Skeletal muscle tissue (tissue), 4 donors: ENCODE measurements around the gene USP13. TPM values are rescaled to one million over a fixed set of nuclear protein-coding genes. Genes with fewer than 3 reads are reported as not detected.
"Not testable (repeated sequence)": the region's sequence is repeated elsewhere in the genome, so short reads cannot be mapped to it uniquely, and the experiment has no call there.

Experiments
- H3K27ac ChIP-seq: one replicate; pipeline ENCODE4 v1.7.0; 2013; ENCODE audit warnings: mild to moderate bottlenecking, low read depth, low read length, inconsistent platforms
- H3K27me3 ChIP-seq, 3 donors: one replicate each; pipeline ENCODE4 v1.7.0; 2013; ENCODE audit warnings: low read length in 3 of 3; ENCODE audit not compliant: control insufficient read depth in 3 of 3, insufficient read depth in 3 of 3
- H3K36me3 ChIP-seq, 3 donors: one replicate each; pipeline ENCODE4 v1.7.0; 2013; ENCODE audit warnings: low read length in 3 of 3; ENCODE audit not compliant: control insufficient read depth in 3 of 3, insufficient read depth in 3 of 3
- H3K4me1 ChIP-seq, 3 donors: one replicate each; pipeline ENCODE4 v1.7.0; 2013; ENCODE audit warnings: low read length in 3 of 3, mild to moderate bottlenecking in 3 of 3; ENCODE audit not compliant: control insufficient read depth in 3 of 3, insufficient read depth in 3 of 3
- H3K4me3 ChIP-seq, 3 donors: one replicate each; pipeline ENCODE4 v1.7.0; 2013; ENCODE audit warnings: low read length in 3 of 3
- H3K9ac ChIP-seq, 3 donors: one replicate each; pipeline ENCODE4 v1.7.0; 2013; ENCODE audit warnings: low read length in 3 of 3, mild to moderate bottlenecking in 3 of 3, moderate library complexity in 2 of 3, low read depth in 1 of 3
- H3K9me3 ChIP-seq, 3 donors: one replicate each; pipeline ENCODE4 v1.7.0; 2013; ENCODE audit warnings: low read length in 3 of 3; ENCODE audit not compliant: control insufficient read depth in 3 of 3
- total RNA-seq: library from RNA; depleted of rRNA; stranded (reverse); fragments of >200 nt; gene quantifications from one replicate; pipeline ENCODE4 v1.2.3, GENCODE V29; 2014
- donor health status: Osteomylitis.

Gene USP13
- total RNA-seq, 1 donor from 2014 or later = 26.1 TPM

GRCh38 chr3:179622023-179622422, 30.8 kb upstream of the USP13 start:
- Histone ChIP-seq H3K36me3 (peaks cover 30 to 56% (median 54%) of the 10 kb centered on the region in 3 donors), H3K27me3 (no peaks in the 10 kb centered on the region), H3K4me1 (no peaks in the 10 kb centered on the region), H3K27ac (no peak overlapping the region), H3K9ac (no peak overlapping the region), H3K9me3 (no peaks in the 10 kb centered on the region), H3K4me3 (no peak overlapping the region)

GRCh38 chr3:179624451-179624850, 28.4 kb upstream of the USP13 start:
- H3K9ac ChIP-seq = no peak overlapping the region
- no peak overlapping the region for H3K27ac ChIP-seq
- no peaks in the 10 kb centered on the region for H3K27me3 ChIP-seq
- H3K36me3 ChIP-seq = peaks cover 26 to 41% (median 38%) of the 10 kb centered on the region in 3 donors
- H3K9me3 ChIP-seq = no peaks in the 10 kb centered on the region
- no peaks in the 10 kb centered on the region for H3K4me1 ChIP-seq
- no peak overlapping the region for H3K4me3 ChIP-seq

- Histone ChIP-seq H3K4me3 (no peak overlapping the region), H3K9me3 (no peaks in the 10 kb centered on the region), H3K4me1 (no peaks in the 10 kb centered on the region), H3K9ac (no peak overlapping the region), H3K27ac (no peak overlapping the region), H3K27me3 (no peaks in the 10 kb centered on the region), H3K36me3 (peaks cover 0 to under 1% (median 0%) of the 10 kb centered on the region in 3 donors)
These were observed 21.9 kb upstream of the USP13 start for GRCh38 chr3:179630753-179631451.

GRCh38 chr3:179640469-179640868, 12.4 kb upstream of the USP13 start:
- Histone ChIP-seq H3K36me3 (no peaks in the 10 kb centered on the region), H3K27ac (no peak overlapping the region), H3K9ac (no peak overlapping the region), H3K9me3 (no peaks in the 10 kb centered on the region), H3K4me3 (no peak overlapping the region), H3K4me1 (no peaks in the 10 kb centered on the region), H3K27me3 (no peaks in the 10 kb centered on the region)

- H3K4me1 ChIP-seq = no peaks in the 10 kb centered on the region
- no peak overlapping the region for H3K27ac ChIP-seq
- H3K4me3 ChIP-seq = no peak overlapping the region
These were observed 10.0 kb upstream of the USP13 start for GRCh38 chr3:179642871-179643270.

GRCh38 chr3:179643837-179644236, 9.0 kb upstream of the USP13 start:
- H3K4me3 ChIP-seq, H3K4me1 ChIP-seq, H3K9me3 ChIP-seq, H3K36me3 ChIP-seq, H3K27me3 ChIP-seq, H3K9ac ChIP-seq, H3K27ac ChIP-seq: not testable (repeated sequence)

More at GRCh38 chr3:179642871-179643270, 10.0 kb upstream of the USP13 start:
- H3K9me3 ChIP-seq = no peaks in the 10 kb centered on the region
- H3K9ac ChIP-seq = no peak overlapping the region
- no peaks in the 10 kb centered on the region for H3K27me3 ChIP-seq
- no peaks in the 10 kb centered on the region for H3K36me3 ChIP-seq

- Histone ChIP-seq H3K4me1 (no peaks in the 10 kb centered on the region), H3K36me3 (no peaks in the 10 kb centered on the region), H3K9ac (no peak overlapping the region), H3K27ac (no peak overlapping the region), H3K4me3 (no peak overlapping the region), H3K27me3 (no peaks in the 10 kb centered on the region), H3K9me3 (no peaks in the 10 kb centered on the region)
These were observed 6.7 kb upstream of the USP13 start for GRCh38 chr3:179646177-179646576.

GRCh38 chr3:179651687-179652446, 973 bp upstream of the USP13 start:
- Histone ChIP-seq H3K9ac (peak overlapping the region; percentile 71 to 84 (median 79)), H3K9me3 (no peaks in the 10 kb centered on the region), H3K27ac (peak overlapping the region; percentile 88), H3K4me3 (peak overlapping the region; percentile 66 to 75 (median 71)), H3K4me1 (peaks cover 16 to 20% (median 20%) of the 10 kb centered on the region in 3 donors), H3K36me3 (no peaks in the 10 kb centered on the region), H3K27me3 (no peaks in the 10 kb centered on the region)

- H3K9ac ChIP-seq = peak overlapping the region; percentile 97 to 98 (median 97)
These were observed 407 bp downstream of the USP13 start for GRCh38 chr3:179653096-179653797.

More at GRCh38 chr3:179653096-179653797, 407 bp downstream of the USP13 start:
- Histone ChIP-seq H3K4me3 (peak overlapping the region; percentile 86 to 97 (median 94)), H3K36me3 (no peaks in the 10 kb centered on the region), H3K27ac (peak overlapping the region; percentile 95), H3K4me1 (peaks cover 17 to 29% (median 28%) of the 10 kb centered on the region in 3 donors), H3K27me3 (no peaks in the 10 kb centered on the region), H3K9me3 (no peaks in the 10 kb centered on the region)
